Urothelium cell line (cell line): ENCODE data around the gene HPCAL1.

Source experiments
- DNase-seq: peaks from one replicate; pipeline ENCODE4 v3.0.0; 2011; ENCODE audit warnings: low spot score, mixed read lengths
- FAIRE-seq: peaks from 2 replicates; lab custom pipeline; 2011; peaks lifted over from hg19 to GRCh38; lab: Jason Lieb, UNC

HPCAL1 gene

GRCh38 chr2:10332402-10333246 lies 29.9 kb downstream of the HPCAL1 start:
- no peak for DNase-seq
- FAIRE-seq: no peak

DNA sequence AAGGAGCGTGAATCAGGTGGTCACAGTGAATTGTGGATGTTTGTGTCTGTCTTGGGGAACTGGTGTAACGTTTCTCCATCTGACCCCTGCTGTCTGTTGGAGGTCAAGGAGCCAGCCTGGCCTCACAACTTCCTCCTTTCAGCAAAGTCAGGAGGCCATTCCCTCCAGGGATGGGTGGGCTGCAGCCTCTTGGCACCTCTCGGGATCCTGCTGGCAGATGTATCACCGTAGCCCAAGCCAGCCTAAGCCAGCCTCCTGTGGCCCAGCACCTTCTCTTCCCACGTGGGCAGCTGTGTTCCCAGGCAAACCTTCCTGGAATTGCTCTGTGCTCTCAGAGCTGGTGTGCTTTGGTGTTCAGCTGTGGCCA lies 30.5 kb downstream of the HPCAL1 start:
- DNase-seq (no peak), FAIRE-seq (no peak)

GRCh38 chr2:10333966-10334365 lies 31.3 kb downstream of the HPCAL1 start:
- DNase-seq (no peak), FAIRE-seq (no peak)

GRCh38 chr2:10335046-10335840 lies 32.5 kb downstream of the HPCAL1 start:
- DNase-seq: no peak
- no peak for FAIRE-seq

DNA sequence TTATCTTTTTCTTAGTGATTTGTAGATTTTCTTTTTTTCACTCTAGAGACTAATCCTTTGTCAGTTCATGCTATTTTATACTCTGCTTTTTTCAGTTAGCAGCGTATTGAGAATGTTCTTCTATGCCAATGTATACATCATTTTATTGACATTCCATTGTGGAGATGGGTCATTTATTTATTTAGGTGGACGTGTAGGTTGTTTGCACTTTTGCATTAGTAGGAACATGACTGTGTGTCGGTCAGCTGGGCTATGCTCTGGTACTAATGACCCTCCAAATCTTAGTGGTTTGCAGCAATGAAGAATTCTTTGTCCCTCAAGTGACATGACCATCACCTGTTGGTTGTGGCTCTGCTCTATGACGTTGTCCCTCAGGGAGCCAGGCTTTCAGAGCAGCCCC lies 33.6 kb downstream of the HPCAL1 start:
- DNase-seq (no peak), FAIRE-seq (no peak)

DNA sequence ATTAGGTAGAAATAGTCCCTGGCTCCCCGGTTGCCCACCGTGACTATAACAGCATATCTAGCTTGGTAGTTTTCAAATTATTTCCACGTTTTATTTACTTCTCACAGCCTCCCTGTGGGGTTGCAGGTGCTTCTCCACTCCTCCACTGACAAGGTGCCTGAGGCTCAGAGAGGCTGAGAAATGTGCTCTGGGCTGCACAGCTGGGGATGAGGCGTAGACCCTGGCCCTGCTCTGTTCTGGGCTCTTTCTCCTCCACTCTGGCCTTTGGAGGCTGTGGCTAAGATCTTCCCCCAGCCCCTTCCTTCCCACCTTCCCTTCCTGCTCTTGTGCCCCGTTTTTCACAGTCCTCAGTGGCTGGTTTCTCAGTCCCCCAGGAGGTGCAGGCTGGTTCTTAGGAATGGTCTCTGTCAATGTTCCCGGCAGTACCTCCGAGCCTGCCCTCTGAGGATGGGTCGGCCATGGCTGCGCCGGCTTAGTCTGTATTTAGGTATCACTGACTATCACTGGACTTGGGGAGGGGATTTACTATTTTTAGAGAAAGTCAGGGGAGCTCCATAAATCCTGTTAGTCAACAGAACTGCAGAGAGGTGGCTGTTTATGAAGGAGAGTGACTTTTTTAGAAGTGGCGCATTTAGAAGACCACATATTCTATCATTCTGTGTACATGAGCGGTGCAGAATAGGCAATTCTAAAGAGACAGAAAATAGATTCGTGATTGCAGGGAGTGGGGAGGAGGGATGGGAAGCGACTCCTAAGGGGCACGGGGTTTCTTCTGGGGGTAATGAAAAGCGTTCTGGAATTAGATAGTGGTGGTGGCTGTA lies 35.0 kb downstream of the HPCAL1 start:
- FAIRE-seq: no peak
- DNase-seq: no peak

DNA sequence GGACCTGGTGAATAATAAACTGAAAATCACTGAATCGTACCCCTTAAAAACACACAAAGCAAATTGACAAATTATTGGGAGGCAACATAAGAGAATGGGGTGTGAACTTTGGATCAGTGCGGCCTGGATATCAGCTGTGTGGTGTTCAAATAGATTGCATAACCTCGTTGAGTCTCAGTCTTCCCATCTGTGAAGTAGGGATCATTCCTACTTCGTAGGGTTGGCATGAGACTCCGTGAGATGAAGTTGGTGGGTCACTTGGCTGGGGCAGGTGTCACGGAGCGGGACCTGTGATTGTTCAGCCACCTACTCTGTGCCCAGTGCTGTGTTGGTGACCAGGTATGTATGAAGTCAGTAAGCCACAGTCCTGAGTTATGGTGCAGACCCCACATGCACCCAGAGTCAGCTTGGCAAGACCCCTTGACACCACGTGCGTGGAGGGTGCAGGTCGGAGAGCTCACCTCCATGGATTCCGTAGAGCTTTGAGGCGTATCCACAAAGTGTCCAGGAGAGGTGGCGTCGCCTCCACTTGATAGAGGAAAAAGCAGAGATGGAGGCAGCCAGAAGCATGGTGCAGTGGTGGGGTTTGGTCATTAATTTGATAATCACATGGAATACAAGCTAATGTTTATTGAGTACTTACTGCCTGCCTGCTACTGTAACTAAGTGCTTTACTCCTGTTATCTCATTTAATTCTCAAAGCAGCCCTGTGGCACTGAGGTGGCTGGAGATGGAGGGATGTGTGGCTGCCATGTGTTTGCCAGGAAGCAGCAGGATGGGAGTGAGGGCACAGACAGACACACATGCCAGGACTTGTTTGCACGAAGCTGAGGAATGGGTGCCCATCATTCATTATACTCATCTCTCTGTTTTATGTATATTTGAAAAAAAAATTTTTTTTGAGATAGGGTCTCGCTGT lies 35.8 kb downstream of the HPCAL1 start:
- DNase-seq (no peak), FAIRE-seq (peak; percentile 68)

DNA sequence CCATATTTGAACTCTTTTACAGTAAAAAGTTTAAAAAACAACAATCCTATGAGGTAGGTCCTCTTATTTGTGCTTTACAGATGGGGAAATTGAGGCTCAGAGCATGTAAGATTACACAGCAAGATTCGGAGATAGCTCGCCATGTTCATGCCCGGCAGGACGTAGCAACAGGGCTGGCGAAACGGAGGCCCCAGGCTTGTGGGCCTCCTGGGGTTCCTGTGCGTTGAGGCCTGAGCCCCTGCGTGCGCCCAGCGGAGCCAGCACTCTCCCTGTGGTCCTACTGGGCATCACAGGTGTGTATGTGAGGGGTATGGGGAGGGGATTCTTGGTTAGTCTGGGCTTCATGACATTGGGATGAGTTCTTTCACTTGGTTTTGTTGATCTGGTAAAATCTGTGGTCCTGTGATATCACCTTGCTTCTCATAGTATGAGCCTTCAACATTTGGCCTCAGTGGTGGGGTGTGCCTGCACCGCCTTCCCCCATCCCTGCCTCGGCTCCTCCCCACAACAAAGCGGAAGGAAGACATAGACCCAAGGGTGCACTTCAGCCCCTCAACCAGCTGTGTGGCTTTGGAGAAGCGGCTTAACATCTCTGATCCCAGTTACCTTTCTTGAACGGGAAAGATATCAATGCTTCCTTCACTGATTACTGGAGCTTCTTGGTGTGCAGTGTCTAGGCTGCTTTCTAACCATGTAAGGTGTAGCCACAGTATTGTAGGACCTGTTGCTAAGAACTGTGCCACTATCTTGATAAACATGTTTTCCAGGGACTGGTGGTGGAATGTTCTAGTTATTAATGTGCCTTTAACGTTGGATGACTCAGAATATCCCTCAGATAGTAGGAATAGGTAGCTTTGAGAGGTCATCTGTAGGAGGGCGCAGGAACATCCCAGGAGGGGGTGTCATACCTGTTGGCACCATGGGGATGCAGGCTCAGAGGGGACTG lies 37.2 kb downstream of the HPCAL1 start:
- FAIRE-seq (no peak), DNase-seq (no peak)

- DNase-seq: no peak
- FAIRE-seq: no peak
These were observed 37.9 kb downstream of the HPCAL1 start for GRCh38 chr2:10340593-10340975.

DNA sequence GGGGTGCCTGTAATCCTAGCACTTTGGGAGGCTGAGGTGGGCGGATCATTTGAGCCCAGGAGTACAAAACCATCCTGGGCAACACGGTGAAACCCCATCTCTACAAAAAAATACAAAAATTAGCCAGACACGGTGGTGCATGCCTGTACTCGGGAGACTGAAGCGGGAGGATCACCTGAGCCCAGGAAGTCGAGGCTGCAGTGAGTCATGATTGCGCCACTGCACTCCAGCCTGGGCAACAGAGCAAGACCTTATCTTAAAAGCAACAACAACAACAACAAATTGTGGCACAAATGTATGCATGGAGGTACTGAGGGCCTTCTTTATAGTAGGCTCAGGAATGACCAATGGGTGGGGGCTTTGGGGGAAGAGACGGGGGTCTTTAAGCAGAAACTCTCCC lies 38.5 kb downstream of the HPCAL1 start:
- FAIRE-seq: no peak
- no peak for DNase-seq

DNA sequence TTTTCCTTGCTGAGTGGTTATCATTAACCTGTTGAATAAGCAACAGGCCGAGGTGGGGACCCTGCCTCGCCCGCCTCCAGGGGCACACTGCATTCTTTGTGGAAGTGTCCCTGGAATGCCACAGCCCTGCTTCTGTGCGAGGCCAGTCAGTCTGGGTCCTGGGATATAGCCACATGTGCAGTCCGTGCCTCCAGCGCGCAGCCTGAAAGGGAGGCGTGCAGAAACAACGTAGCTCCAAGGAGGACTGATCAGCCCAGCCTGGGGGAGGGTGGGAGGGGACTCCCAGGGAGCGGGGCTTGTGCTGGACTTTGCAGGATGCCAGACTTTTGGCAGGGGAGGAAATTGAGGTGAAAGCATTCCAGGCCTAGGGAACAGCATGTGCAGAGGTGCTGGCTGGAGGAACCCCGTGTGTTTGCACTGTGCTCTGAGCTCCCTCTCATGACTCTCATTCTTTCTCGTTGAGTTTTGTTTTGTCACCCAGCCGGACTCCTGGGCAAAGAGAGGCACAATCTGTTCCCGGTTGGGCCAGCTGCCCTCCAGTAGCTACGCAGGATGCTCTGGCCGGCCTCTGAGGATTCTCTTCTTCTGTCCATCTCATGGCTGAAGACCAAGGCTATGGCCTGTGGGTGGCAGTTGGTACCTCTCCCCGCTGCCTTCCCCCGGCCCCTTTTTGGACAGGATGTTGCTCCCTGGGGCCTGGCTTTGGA lies 39.7 kb downstream of the HPCAL1 start:
- no peak for DNase-seq
- FAIRE-seq: no peak

DNA sequence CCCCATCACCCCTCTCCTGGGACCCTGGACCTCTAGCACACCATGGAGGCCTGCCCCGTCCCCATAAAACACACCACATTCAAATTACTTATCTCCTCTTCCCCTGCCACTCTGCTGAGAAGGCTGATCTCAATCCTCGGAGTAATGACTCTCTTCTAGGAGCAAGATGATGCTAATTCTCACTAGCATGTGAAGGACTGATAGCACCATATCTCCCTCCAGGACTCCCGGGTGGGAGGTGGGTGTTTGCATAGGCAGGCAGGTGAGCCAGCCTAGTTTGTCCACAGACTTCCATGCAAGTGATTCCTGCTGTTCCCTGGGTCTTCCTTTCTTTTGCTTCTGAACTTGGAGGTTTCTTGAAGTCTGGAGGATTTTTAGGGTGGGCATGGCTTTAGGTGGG lies 40.5 kb downstream of the HPCAL1 start:
- no peak for DNase-seq
- FAIRE-seq: no peak

DNA sequence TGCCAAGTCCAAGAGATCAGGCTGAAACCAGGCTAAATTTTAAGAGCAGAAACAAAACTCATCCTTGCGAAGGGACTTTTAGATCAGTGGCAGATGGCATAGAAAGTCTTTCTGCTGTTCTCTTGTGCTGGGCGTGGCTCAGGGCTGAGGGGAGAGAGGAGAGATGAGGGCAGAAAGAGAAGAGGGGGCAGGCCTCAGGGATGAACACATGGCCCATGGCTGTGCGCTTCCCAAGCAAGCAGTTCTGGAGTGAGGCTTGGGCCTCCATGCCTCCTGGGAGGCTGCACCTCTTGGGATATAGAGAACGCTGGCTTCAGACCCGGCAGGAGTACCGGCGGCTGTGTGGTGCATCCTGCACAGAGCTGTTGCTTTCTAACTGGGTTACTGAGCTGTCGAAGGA lies 41.0 kb downstream of the HPCAL1 start:
- FAIRE-seq: no peak
- no peak for DNase-seq

- DNase-seq (no peak), FAIRE-seq (no peak)
These were observed 41.7 kb downstream of the HPCAL1 start for GRCh38 chr2:10344105-10345066.

DNA sequence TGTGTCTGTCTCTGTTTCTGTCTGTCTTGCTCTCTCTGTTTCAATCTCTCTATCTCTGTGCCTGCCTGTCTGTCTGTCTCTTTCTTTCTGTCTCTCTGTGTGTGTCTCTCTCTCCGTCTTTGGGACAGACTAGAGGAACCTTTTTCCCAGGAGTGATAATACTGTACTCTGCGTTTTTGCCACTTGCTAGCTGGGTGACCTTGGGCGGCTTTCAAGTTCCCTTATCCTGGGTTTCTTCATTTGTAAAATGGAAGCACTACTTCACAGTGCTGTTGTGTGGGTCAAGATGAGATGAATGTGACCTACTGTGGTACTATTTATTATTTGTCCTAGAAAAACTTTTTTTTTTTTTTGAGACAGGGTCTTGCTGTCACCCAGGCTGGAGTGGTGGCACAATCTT lies 42.4 kb downstream of the HPCAL1 start:
- FAIRE-seq (no peak), DNase-seq (no peak)

- no peak for DNase-seq
- FAIRE-seq: no peak
These were observed 43.1 kb downstream of the HPCAL1 start for GRCh38 chr2:10345813-10346212.

DNA sequence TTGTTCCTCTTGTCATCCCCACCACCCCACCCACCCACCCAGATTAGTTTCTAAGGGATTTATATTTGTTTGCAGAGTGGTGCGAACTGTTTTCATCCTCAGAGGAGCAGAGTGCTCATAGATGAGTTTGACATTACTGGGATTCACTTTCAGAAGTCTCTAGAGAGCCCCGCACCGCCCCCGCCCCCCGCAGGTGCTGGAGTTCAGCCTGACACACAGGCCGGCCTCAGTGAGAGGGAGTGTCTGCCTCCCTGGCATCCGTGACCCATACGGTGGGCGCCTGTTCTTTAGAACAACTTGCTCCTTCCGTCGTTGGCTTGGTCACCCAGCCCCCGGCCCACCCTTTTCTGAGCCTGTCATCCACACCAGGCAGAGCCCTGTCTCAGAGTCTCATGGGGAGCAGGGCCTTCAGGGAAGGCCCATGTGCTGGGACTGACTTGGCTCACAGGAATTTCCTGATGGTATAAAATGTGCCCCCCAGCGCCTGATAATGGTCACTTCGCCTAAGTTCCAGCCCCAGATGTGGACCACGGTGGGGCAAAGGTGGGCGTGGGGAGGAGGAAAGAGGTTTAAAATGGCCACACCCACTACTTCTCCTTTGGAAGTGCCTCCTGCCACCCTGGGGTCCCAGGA lies 44.3 kb downstream of the HPCAL1 start:
- no peak for FAIRE-seq
- DNase-seq: no peak
